Ecto neural progenitor cell (in vitro differentiated cells): ENCODE measurements around the gene FRY.

Experiments
- DNase-seq: peaks from one replicate; pipeline ENCODE4 v3.0.0-alpha.2; 2018; ENCODE audit warnings: low spot score

The FRY gene

GRCh38 chr13:32175943-32176342, 144.4 kb downstream of the FRY start:
- no peak for DNase-seq

GRCh38 chr13:32176696-32177095, 145.1 kb downstream of the FRY start:
- no peak for DNase-seq

DNA sequence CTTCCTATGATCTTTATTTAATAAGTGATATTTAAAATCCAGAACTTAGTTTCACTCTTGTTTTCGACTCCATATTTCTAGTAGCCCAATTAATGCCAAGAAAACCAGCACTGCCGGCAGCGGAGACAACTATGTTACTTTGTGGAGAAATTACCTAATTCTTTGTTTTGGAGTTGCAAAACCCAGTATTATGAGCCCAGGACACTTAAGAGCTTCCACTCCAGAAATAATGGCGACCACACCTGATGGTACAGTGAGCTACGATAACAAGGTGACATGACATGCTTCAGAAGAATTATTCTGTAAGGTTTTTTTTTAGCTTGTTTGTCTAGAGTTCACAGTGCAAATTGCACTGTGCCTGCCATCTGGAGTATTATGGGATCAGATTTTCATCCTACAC, 147.2 kb downstream of the FRY start:
- DNase-seq = no peak

DNA sequence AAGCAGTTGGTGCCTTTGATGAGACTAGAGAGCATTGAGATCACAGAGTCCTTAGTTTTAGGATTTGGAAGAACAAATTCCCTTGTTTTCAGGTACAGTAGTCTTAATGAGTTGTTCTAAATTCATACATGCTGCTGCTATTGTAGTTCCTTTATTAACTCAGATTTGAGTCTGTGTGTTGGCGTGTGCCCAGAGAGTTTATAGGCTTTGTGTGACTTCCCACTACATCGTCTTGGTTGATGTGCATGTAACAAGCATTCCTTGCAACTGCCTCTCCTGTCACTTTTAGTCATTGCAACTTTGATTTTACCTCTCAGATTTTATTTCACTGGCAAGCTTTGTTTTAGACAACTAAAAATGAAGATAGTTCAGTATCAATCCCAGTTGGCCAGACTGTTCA, 148.1 kb downstream of the FRY start:
- no peak for DNase-seq

GRCh38 chr13:32187651-32188050, 156.1 kb downstream of the FRY start:
- DNase-seq = no peak

- no peak for DNase-seq
Observed at GRCh38 chr13:32191452-32191998, 160.0 kb downstream of the FRY start.

DNA sequence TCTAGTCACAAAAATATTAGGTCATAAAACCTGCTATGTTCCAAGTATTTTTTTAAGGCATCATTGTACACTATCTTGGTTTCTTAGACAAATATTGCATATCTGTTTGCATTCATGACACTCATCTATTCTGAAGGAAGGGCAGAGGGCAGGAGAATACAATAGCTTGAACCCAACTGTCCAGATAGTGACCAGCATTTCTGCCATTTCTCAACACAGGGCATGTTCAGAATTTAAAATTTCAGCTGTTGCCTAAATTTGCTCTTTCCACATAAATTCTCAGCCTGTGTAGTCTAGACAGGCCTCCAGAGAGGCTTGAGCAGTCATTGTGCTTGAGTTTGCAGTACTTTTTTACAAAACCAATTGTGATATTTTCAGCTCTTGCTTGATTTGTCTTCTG, 164.1 kb downstream of the FRY start:
- no peak for DNase-seq

- no peak for DNase-seq
Observed at GRCh38 chr13:32199168-32199567, 167.6 kb downstream of the FRY start.

DNA sequence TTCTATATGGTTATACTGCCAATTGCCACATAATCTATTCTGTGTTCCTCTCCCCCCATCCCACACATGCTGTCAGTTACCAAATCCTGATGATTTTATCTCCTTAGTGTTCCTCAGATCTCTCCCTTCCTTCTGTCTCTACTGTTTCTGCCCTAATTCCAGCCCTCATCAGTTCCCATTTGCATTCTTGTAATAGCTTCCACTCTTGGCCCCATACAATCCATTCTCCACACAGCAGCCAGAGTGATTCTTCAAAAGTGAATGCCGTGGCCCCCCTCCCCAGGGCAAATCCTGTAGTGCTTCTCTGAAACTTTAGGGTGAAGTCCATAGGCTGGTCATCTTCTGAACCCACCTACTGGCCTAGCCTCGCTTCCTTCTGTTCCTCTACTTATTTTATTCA, 169.2 kb downstream of the FRY start:
- no peak for DNase-seq

GRCh38 chr13:32201809-32202208, 170.2 kb downstream of the FRY start:
- DNase-seq = no peak

- DNase-seq = no peak
Observed at GRCh38 chr13:32202268-32202667, 170.7 kb downstream of the FRY start.

- no peak for DNase-seq
Observed at GRCh38 chr13:32203221-32203620, 171.6 kb downstream of the FRY start.

GRCh38 chr13:32203736-32204135, 172.2 kb downstream of the FRY start:
- no peak for DNase-seq

GRCh38 chr13:32205431-32206096, 174.0 kb downstream of the FRY start:
- DNase-seq = no peak

- no peak for DNase-seq
Observed at GRCh38 chr13:32206097-32206740, 174.6 kb downstream of the FRY start.

- DNase-seq = no peak
Observed at GRCh38 chr13:32208860-32209259, 177.3 kb downstream of the FRY start.

- DNase-seq = no peak
Observed at GRCh38 chr13:32209652-32210051, 178.1 kb downstream of the FRY start.

DNA sequence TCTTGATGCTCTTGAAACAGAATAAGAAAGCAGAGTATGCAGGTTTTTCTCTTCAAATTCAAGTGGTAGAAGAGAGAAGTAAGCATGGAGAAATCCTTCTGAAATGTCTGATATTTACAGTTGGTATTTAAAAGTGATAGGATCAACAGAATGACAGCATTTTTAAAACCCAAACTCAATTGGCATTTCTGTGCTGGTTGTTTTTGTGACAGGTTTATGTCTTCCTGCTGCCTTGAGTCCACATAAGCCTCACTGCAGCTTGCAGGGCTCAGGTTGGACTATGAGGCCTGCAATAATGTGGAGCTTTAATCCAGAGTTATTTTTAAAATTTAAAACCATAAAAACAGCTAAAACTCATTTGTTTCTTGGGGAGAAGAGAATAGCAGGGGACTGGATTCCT, 178.5 kb downstream of the FRY start:
- no peak for DNase-seq

GRCh38 chr13:32211813-32212212, 180.2 kb downstream of the FRY start:
- no peak for DNase-seq

- no peak for DNase-seq
Observed at GRCh38 chr13:32212421-32212820, 180.8 kb downstream of the FRY start.

- DNase-seq = no peak
Observed at GRCh38 chr13:32213626-32214025, 182.1 kb downstream of the FRY start.

DNA sequence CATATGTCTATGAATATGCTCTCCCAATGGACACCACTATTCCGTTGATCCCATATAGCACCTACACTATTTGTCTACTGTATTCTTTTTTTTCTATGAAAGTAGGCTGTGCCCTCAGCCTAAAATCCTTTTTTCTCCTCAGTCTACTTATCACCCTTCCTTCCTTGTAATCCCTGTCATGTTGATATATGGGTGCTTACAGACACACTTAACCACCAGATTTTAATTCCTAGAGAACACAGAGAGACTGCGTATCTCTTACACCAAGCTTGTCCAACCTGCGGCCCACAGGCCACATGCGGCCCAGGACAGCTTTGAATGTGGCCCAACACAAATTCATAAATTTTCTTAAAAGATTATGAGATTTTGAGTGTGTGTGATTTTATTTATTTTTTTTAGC, 182.5 kb downstream of the FRY start:
- DNase-seq = no peak

GRCh38 chr13:32216281-32216680, 184.7 kb downstream of the FRY start:
- DNase-seq = no peak
